Stimulated activated memory B cell treated with anti-CD40 and anti-IgM and Interleukin-4, amounts not matched to agents 10 μg/mL and 1 μg/mL and 100 μg/mL, for 72 hours (primary cell): ENCODE results near the gene FASN.
A peak's percentile ranks its signal among the peaks of the same experiment; 100 is the strongest.

ENCODE experiments used
- ATAC-seq: fragments of 150-1000 bp; cut with Tn5 transposase; 2 replicates; pipeline ENCODE4 v1.10.0; 2021
- H3K27ac Mint-ChIP-seq: one replicate; pipeline ENCODE4 v1.8.0; 2022; ENCODE audit warnings: mild to moderate bottlenecking, mixed read lengths
- H3K27me3 Mint-ChIP-seq: one replicate; pipeline ENCODE4 v1.8.0; 2022; ENCODE audit warnings: mixed read lengths
- H3K36me3 Mint-ChIP-seq: one replicate; pipeline ENCODE4 v1.8.0; 2022; ENCODE audit warnings: mixed read lengths
- H3K4me1 Mint-ChIP-seq: one replicate; pipeline ENCODE4 v1.8.0; 2022; ENCODE audit warnings: mixed read lengths
- H3K4me3 Mint-ChIP-seq: one replicate; pipeline ENCODE4 v1.8.0; 2022; ENCODE audit warnings: mild to moderate bottlenecking, moderate library complexity, mixed read lengths
- H3K9me3 Mint-ChIP-seq: one replicate; pipeline ENCODE4 v1.8.0; 2022; ENCODE audit warnings: mixed read lengths

The FASN gene

GRCh38 chr17:82063424-82064415 lies 34.3 kb downstream of the FASN start:
- no peak for ATAC-seq
- Mint-ChIP-seq H3K9me3 (no peaks in the 10 kb centered on the region), H3K4me1 (peaks cover 21% of the 10 kb centered on the region), H3K36me3 (peaks cover 16% of the 10 kb centered on the region), H3K27me3 (no peaks in the 10 kb centered on the region), H3K4me3 (peak overlapping the region; percentile 76), H3K27ac (no peak overlapping the region)

- Mint-ChIP-seq H3K27ac (no peak overlapping the region), H3K9me3 (no peaks in the 10 kb centered on the region), H3K4me3 (no peak overlapping the region), H3K36me3 (peaks cover 20% of the 10 kb centered on the region), H3K4me1 (peaks cover 21% of the 10 kb centered on the region), H3K27me3 (no peaks in the 10 kb centered on the region)
- no peak for ATAC-seq
These were observed 35.1 kb downstream of the FASN start for GRCh38 chr17:82062984-82063368.

- Mint-ChIP-seq H3K9me3 (no peaks in the 10 kb centered on the region), H3K4me1 (peaks cover 21% of the 10 kb centered on the region), H3K27me3 (no peaks in the 10 kb centered on the region), H3K27ac (no peak overlapping the region), H3K36me3 (peaks cover 24% of the 10 kb centered on the region), H3K4me3 (no peak overlapping the region)
- ATAC-seq, result no peak
These were observed 35.7 kb downstream of the FASN start for GRCh38 chr17:82062076-82062983.

GRCh38 chr17:82061047-82061925 lies 36.8 kb downstream of the FASN start:
- Mint-ChIP-seq H3K27me3 (no peaks in the 10 kb centered on the region), H3K27ac (no peak overlapping the region), H3K36me3 (peaks cover 30% of the 10 kb centered on the region), H3K4me1 (peaks cover 18% of the 10 kb centered on the region), H3K9me3 (no peaks in the 10 kb centered on the region), H3K4me3 (no peak overlapping the region)
- ATAC-seq, result no peak

- ATAC-seq, result no peak
- peaks cover 30% of the 10 kb centered on the region for H3K36me3 Mint-ChIP-seq
- peaks cover 14% of the 10 kb centered on the region for H3K4me1 Mint-ChIP-seq
- no peak overlapping the region for H3K4me3 Mint-ChIP-seq
- H3K27me3 Mint-ChIP-seq, result no peaks in the 10 kb centered on the region
- H3K27ac Mint-ChIP-seq, result no peak overlapping the region
- H3K9me3 Mint-ChIP-seq, result no peaks in the 10 kb centered on the region
These were observed 37.4 kb downstream of the FASN start for GRCh38 chr17:82060614-82061013.

GRCh38 chr17:82060001-82060380 lies 38.0 kb downstream of the FASN start:
- H3K27ac Mint-ChIP-seq, result no peak overlapping the region
- H3K9me3 Mint-ChIP-seq, result no peaks in the 10 kb centered on the region
- no peaks in the 10 kb centered on the region for H3K27me3 Mint-ChIP-seq
- H3K4me1 Mint-ChIP-seq, result peaks cover 17% of the 10 kb centered on the region
- ATAC-seq, result no peak
- peaks cover 34% of the 10 kb centered on the region for H3K36me3 Mint-ChIP-seq
- H3K4me3 Mint-ChIP-seq, result no peak overlapping the region

GRCh38 chr17:82059272-82060000 lies 38.6 kb downstream of the FASN start:
- H3K9me3 Mint-ChIP-seq, result no peaks in the 10 kb centered on the region

GRCh38 chr17:82058855-82059249 lies 39.2 kb downstream of the FASN start:
- no peak for ATAC-seq
- Mint-ChIP-seq H3K4me3 (no peak overlapping the region), H3K27ac (no peak overlapping the region), H3K4me1 (peaks cover 11% of the 10 kb centered on the region), H3K27me3 (no peaks in the 10 kb centered on the region), H3K36me3 (peaks cover 41% of the 10 kb centered on the region), H3K9me3 (no peaks in the 10 kb centered on the region)

More at GRCh38 chr17:82059272-82060000, 38.6 kb downstream of the FASN start:
- H3K4me3 Mint-ChIP-seq, result no peak overlapping the region
- H3K27ac Mint-ChIP-seq, result no peak overlapping the region
- H3K36me3 Mint-ChIP-seq, result peaks cover 39% of the 10 kb centered on the region
- ATAC-seq, result no peak
- no peaks in the 10 kb centered on the region for H3K27me3 Mint-ChIP-seq
- peaks cover 15% of the 10 kb centered on the region for H3K4me1 Mint-ChIP-seq

- Mint-ChIP-seq H3K27ac (peak overlapping the region; percentile 44), H3K36me3 (peaks cover 41% of the 10 kb centered on the region), H3K27me3 (no peaks in the 10 kb centered on the region), H3K4me3 (no peak overlapping the region), H3K4me1 (peaks cover 11% of the 10 kb centered on the region), H3K9me3 (no peaks in the 10 kb centered on the region)
- no peak for ATAC-seq
These were observed 39.7 kb downstream of the FASN start for GRCh38 chr17:82058230-82058854.

- Mint-ChIP-seq H3K9me3 (no peaks in the 10 kb centered on the region), H3K27ac (peak overlapping the region; percentile 44), H3K36me3 (peaks cover 37% of the 10 kb centered on the region), H3K4me1 (peaks cover 11% of the 10 kb centered on the region), H3K27me3 (no peaks in the 10 kb centered on the region), H3K4me3 (no peak overlapping the region)
- no peak for ATAC-seq
These were observed 41.1 kb downstream of the FASN start for GRCh38 chr17:82056729-82057621.

GRCh38 chr17:82055965-82056728 lies 41.9 kb downstream of the FASN start:
- H3K36me3 Mint-ChIP-seq, result peaks cover 33% of the 10 kb centered on the region
- no peak overlapping the region for H3K4me3 Mint-ChIP-seq

More at GRCh38 chr17:82055965-82056728, 41.9 kb downstream of the FASN start:
- no peaks in the 10 kb centered on the region for H3K9me3 Mint-ChIP-seq
- ATAC-seq, result no peak
- peaks cover 11% of the 10 kb centered on the region for H3K4me1 Mint-ChIP-seq
- no peaks in the 10 kb centered on the region for H3K27me3 Mint-ChIP-seq
- H3K27ac Mint-ChIP-seq, result no peak overlapping the region
